Left forelimb (tissue), 1 donor: ENCODE measurements around the gene GET4.

Experiments
- DNase-seq: peaks from one replicate; pipeline ENCODE4 v3.0.0-alpha.2; 2018; ENCODE audit warnings: low spot score

Gene GET4

DNA sequence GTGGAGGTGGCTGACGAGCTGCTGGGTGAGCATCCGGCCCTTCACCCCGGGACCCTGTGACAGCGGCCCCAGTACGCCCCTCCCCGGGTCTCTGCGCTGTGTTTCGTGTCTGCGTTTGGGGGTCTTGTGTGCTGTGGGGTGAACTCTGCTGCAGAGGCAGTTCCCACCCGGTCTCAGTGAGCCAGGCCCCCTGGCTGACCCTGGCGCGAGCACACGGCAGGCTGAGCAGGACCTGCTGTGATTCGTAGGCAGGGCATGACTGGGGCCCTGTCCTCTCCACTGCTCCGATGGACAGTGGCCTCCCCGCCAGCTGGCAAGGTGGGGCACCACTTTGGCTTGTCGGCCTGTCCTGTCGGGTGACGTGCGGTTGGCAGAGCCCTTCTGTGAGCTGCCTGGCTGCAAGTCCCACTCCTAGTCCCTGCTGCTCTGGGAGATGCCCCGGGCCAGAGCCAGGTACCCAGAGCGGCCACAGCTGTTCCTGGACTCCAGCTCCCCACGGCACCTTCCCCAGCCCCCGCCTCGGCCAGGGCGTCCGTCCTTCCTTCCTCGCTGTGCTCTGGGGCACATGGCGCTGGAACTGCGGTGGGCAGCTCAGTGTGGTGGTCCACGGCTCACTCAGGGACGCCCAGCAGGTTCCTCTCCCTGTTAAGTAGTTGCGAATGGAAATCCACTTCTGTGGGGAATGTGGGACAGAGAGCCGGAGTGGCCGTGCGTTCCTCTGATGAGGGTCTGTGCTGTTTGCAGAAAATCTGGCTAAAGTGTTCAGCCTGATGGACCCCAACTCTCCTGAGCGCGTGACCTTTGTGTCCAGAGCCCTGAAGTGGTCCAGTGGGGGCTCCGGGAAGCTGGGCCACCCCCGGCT, 10.5 kb downstream of the GET4 start:
- DNase-seq = no peak

DNA sequence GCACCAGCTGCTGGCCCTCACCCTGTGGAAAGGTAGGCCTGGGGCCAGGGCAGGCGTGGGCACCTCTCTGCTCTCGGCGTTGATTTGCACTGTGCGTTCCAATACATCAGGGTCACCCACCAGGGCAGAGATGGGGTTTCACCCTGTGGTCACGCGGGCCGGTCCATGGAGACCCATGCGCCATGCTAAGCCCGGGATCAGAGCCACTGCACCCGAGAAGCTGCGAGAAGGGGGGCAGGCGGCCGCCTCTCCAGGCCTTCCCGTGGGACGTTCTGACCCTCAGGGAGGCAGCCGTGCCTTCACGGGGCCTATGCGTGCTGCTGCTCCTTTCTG, 11.1 kb downstream of the GET4 start:
- no peak for DNase-seq

DNA sequence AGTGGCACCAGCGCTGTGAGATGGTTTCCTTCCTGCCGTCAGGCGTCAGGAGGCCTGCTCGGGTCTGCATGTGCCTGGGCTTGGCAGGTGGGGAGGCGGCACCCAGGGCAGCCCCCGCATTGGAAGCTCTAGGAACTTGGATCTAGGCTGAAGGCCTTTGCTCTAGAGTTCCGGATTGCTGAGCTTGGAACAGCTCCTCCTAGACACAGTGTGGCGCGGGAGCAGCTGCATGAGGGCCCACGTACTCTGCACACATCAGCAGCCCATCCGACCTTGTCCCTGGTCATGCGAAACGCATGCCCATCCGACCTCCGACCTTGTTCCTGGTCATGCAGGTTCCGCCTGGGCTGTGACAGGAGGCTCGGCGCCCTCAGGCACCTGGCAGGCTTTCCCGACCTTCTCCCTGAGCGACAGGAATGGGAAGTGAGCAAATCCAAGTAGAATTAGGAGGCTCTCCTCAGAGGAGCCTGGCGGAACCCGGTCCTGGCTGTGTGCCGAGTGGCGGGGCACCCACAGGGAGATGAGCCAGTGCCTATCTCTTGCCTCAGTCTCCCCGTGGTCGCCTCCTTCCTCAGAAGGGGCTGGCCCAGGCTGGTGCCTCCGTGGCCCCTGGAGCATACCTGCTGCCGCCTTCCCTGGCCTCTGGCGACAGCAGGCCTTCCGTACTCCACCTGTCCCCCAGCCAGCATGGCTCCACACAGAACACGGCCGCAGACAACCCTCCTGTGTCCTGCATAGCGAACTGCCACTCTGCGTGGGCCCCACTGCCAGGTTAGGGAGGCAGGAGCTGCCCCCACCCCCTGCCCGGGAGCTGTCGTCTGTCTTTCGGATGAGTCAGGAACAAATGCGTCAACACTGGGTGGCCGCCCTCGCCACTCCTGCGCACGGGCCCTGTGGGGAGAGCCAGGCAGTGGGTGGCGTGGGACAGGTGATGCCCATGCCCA, 12.0 kb downstream of the GET4 start:
- no peak for DNase-seq

DNA sequence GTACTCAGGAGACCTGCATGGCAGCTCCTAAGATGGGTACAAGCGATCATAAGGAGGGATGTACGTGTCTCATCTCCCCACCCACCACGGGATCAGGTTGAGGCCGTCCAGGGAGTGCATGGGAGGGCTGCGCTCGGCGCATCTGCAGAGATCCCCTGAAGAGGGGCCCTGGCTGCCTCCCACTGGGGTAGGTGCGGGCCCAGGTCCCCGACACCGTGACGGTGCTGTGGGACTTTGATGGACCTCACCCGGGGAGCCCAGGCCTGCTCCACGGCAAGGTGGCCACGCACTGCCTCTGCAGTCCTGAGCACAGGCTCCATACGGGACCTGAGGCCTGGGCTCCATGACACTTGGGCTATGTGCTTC, 12.7 kb downstream of the GET4 start:
- no peak for DNase-seq

DNA sequence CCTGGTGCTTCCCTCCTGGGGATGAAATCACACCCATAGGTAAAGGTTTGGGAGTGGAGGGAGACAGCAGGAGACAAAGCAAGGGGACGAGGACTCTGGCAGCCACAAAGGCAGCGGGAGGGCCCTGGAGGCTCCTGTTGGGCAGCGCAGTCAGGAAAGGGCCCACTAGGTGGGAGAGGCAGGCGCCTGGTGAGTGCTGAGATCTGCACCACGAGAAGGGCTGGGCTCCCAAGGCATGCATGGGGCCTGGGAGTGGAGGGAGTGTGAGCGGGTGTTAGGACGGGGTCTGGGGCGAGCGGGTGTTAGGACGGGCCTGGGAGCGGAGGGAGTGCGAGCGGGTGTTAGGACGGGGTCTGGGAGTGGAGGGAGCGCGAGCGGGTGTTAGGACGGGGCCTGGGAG, 13.0 kb downstream of the GET4 start:
- no peak for DNase-seq

DNA sequence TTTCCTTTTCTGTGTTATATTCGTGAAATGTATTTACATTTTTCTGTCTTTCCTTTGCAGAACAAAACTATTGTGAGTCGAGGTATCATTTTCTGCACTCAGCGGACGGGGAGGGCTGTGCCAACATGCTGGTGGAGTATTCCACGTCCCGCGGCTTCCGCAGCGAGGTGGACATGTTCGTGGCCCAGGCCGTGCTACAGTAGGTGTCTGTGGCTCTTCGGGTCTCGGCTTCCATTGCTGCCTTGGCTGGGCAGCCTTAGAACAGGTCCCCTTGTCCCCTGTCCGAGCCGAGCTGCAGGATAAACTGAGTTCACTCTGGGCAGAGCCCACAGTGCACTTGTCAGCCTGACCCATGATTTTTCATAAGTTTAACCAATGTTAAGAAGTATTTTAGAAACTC, 14.5 kb downstream of the GET4 start:
- no peak for DNase-seq

DNA sequence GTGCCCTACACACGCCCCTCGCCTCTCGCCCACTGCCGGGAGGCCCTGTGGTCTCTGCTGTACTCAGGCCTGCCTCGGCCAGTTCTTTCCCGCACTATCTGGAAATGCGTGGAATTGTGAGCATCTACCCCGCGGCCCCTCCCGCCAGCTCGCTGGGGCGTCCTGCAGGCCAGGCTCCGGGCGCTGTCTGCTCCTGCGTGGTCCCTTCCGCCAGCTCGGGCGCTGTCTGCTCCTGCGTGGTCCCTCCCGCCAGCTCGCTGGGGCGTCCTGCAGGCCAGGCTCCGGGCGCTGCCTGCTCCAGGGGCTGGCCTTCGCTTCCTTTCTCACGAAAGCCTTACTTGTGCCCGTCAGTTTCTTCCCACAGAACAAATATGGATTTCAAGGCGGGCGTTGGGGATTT, 14.9 kb downstream of the GET4 start:
- no peak for DNase-seq

DNA sequence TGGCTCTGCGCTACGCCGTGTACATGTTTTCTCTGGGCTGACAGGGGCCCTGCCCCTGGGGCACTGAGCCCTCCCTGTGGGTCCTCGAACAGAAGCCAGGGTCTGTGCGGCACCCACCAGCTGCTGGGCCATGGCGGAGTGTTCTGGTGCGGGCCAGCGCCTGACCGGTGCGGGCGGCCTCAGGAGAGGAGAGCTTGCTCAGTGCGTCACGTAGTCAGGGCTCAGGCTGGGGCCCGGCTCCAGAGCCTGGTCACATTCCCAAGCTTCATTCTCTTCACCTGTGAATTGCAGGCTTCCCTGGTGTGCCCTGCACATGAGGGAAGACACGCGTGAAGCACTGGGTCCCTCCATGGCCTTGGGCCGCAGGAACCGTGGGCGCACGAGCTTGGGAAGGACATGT, 15.5 kb downstream of the GET4 start:
- DNase-seq = no peak

DNA sequence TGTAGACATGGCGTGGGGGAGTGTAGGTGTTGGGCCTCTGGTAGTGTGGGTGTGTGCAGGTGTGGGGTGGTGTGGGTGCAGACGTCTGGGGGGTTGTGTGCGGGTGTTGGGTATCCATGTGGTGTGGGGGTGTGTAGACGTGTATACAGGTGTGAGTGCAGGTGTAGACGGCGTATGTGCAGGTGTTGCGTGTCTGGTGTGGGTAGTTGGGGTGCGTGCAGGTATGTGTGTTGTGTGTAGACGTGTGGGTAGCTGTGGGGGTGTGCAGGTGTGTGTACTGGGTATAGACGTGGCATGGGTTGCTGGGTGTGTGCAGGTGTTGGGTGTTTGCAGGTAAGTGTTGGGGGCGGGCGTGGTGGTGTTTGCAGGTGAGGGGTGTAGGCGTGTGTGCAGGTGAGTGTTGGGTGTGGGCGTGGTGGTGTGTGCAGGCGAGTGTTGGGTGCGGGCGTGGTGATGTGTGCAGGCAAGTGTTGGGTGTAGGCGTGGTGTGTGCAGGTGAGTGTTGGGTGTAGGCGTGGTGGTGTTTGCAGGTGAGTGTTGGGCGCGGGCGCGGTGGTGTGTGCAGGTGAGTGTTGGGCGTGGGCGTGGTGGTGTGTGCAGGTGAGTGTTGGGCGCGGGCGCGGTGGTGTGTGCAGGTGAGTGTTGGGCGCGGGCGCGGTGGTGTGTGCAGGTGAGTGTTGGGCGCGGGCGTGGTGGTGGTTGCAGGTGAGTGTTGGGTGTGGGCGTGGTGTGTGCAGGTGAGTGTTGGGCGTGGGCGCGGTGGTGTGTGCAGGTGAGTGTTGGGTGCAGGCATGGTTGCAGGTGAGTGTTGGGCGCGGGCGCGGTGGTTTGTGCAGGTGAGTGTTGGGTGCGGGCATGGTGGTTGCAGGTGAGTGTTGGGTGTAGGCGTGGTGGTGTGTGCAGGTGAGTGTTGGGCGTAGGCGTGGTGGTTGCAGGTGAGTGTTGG, 16.6 kb downstream of the GET4 start:
- no peak for DNase-seq

DNA sequence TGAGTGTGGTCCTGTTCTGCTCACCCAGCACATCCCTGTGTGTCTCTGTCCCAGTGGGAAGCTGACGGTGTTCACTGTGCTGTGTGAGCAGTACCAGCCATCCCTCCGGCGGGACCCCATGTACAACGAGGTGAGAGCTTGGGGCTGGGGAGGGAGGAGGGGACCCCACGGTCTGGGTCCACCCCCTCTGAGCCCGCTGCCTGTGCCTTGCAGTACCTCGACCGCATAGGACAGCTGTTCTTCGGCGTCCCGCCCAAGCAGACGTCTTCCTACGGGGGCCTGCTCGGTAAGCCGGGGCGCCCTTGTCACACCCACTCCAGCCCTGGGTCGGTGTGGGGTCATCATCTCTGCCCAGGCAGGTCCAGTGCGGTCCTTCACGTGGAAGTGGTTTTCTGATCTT, 17.3 kb downstream of the GET4 start:
- no peak for DNase-seq

DNA sequence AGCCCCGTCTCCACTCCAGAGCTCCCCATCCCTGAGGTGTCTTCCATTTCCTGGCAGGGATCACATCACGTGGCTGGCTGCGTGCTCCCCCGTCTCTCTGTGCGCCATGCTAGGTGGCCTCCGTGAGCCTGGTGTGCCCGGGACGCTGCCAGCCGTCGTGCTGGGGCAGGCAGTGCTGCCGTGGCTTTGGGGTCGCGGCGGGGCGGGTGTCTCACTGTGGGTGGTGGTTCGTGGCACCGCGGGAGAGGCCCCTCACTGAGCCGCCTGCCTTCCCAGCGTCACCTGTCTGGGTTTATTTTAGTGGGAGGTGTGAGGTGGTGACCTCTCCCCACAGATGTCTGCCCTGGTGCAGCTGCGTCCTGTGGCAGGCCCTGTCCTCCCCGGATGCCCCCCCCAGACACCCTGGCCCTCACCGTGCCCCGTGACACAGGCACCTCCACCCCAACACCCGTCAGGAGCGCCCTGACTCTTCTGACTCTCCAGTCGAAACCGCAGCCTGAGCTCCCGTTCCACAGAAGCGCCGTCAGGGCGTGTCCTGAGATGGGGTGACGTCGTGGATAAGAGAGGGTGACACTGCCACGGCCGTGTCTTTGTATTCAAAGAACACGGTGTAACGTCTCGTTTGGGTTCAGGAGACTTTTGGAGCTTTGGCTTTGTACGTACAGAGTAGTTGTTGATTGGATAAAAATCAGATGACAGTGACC, 18.0 kb downstream of the GET4 start:
- DNase-seq = no peak

DNA sequence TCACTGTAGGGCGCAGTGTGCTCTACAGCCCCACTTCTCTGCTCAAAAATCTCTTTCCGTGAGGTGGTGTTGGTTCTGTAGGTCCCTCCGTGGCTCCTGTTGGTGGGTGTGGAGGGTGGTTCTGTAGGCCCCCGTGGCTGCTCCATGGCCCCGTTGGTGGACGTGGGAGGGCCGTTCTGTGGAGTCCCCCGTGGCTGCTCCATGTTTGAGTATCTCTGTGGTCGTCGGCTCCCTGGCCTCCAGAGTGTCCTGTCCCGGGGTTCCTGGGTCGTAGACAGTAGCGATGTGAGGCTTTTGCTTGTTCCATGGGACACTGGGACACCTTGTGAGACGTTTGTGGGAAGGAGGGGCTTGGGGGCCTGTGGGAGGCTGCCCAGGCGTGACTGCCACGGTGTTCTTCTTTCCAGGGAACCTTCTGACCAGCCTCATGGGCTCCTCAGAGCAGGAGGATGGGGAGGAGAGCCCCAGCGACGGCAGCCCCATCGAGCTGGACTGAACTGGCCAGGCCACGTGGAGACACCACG, 18.6 kb downstream of the GET4 start:
- no peak for DNase-seq

DNA sequence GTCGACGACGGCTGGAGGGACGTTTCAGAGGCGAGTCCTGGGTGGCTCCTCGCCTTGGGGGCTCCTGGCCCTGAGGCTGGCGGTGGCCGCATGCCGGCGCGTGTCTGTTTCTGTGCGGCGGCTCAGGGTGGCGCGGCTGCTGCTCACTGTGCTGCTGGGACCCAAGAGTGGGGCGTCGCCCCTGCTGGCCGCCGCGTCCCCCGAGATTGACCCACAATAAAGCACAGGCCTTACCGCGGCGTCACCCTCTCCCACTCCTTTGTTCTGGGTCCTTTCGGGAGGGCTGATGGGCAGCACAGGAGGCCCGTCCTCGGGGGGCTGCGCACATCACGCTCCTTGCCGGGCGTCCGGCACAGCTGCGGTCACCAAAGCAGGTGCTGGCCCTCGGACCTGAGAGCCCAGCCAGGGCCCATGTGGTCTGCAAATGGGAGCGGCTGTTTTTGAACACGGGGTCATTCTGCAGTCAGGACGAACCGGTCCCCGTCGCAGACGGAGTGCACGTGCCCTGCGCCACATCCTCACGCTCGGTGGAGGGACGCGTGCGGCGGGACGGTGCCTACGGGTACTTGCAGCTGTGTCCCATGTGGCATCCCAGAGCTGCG, 19.2 kb downstream of the GET4 start:
- no peak for DNase-seq

DNA sequence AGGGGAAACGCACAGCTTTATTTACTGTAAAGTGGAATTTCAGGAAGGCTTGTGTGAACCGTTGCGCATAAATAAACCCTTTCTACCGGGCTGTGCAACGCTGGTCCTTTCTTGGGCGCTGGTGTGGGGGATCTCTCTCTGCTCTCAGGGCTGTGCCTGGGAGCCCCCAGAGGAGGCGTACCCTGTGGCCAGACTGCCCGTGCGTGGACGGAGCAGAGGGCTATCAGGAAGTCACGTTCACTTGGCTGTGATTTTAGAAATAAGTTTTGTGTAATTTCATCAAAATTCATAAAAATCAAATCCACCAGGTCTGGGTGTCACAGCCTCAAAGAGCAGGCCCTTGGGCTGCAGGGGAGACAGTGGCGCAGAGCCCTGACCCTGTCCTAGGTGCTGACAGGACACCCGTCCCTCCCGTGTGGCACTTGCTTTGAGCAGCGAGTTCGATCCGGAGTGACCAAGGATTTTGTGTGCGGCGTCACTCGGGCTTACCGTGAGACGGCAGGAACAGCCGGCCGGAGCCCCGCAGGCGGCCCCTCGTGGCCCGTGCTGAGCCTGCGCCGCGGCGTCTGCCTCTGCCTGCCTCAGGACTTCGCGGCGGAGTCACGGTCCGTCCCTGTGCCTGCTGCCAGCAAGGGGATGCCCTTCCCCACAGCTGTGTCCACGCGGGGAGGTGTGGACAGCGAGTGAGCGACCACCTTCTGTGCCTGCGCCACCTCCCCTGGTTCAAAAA, 20.2 kb downstream of the GET4 start:
- no peak for DNase-seq

DNA sequence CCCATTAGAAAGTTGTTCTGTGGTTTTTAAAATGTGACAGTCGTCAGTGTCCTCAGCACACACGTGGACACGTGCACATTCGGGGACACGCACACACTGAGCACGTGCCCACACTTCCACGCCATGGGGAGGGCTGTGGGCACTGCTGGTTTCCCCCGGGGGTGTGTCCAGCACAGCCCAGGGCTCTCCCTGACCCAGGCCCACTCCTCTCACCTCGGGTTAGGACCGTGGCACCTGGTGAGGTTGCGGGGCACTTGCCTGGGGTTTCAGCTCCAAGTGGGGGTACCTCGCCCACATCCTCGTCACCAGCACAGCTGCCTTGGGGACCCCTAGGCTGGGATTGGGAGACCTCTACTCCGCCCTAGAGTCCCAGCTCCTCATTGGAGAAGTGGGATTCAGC, 20.7 kb downstream of the GET4 start:
- DNase-seq = no peak

DNA sequence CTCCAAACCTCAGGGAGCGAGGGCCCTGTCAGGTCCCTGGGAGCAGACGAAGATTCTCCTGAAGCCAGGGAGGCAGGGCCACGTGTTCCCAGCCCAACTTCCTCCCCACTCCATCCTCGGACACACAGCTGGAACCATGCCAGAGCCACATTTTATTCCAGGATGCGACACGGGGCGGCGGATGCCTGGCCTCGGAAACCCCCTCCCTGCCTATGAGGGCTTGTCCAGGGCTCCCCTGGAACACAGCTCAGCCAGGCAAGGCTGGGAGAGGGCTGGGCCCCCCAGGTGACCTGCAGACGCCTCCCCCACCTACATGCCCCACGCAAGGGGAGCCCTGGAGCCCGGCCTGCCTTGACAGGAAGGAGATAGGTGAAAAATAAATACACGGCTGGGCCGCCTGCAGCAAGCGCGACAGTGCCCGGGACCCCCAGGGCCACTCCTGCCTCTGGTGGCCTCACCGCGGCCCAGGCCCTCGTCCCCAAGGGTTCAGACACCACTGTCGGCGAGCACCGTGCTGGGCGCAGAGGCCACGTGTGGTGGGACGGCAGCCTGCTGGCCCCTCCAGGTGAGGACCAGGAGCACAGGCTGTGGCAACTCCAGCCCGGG, 21.5 kb downstream of the GET4 start:
- DNase-seq = no peak

DNA sequence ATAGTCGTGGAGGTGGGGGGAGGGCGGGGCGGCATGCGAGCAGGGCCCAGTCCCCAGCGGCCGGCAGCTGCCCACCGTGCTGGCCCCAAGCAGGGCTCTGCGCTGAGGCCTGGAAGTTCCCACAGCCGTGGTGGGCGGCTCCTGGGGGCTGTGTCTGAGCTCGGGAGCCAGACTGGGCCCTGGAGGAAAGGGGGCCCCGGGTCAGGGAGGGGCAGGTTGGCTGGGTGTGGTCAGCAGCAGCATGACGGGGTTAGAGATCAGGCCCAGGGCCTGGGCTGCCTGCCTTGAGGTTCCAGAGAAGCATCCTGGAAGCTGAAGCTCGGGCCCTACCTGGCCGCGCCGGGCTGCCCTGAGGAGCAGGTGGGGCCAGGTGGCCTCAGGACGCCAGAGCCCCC, 22.1 kb downstream of the GET4 start:
- no peak for DNase-seq

DNA sequence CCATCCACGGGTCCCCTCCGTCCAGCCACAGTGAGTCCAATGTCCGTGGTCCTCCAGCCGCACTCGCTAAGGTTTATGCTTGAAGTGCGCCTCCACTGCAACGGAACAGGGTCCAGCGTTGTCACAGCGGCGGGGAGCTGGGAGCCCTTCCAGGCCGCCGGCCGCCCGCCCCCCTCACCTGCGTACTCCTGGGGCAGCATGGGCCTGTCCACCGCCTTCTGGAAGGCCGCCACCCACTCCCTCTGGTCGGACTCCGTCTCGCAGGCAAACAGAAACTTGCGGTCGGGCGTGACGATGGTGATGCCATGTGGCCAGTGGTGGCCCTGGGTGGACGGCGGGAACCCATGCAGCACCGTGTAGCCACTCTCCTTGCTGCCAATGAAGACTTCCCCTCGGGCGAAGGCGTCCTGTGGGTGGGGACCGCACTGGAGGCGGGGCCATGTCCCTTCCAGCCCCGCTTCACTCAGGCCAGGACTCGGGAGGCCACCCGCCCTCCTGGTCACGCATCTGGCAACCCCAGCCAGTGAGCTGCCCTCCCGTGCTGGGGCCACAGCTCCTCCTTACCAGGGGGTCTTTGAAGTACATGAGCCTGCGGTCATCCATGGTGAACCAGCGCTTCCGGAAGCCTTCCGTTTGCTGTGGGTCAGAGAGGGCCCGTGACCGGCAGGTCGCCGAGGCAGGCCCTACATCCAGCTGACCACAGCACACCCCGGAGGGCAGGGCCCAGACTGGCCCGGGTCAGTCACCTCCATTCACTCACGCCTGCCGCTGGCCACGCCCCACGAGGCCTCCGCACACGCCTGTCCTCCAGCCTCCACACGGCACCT, 22.7 kb downstream of the GET4 start:
- no peak for DNase-seq

DNA sequence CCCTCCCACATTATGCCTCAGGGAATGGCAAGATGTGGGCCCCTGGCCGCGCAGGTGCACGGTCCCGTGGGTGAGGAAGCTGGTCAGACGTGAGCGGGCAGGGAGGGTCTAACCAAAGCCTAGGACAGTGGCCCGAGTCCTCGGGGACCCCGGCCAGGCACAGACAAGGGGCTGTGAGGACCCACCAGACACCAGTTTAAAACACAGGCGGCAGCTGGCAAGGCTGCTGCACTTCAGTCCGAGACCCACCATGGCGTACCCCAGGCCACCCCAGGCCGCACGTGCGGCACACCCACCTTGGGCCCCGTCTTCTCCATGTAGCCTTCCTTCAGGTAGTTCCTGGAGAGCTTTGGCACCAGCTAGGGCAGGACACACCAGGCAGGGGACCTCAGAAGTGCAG, 23.5 kb downstream of the GET4 start:
- DNase-seq = no peak
